Activated CD4-positive, alpha-beta T cell treated with anti-CD3 and anti-CD28 coated beads for 1 hour (primary cell): ENCODE measurements around the gene TRAF2.

Experiments
- DNase-seq: peaks from one replicate; pipeline ENCODE4 v3.0.0-alpha.2; 2020

TRAF2 gene

GRCh38 chr9:136917902-136918301 lies 31.6 kb downstream of the TRAF2 start:
- no peak for DNase-seq

GRCh38 chr9:136920069-136920468 lies 33.8 kb downstream of the TRAF2 start:
- DNase-seq = no peak

GRCh38 chr9:136920734-136921231 lies 34.5 kb downstream of the TRAF2 start:
- no peak for DNase-seq

- DNase-seq = no peak
Measured at GRCh38 chr9:136921307-136921706, 35.0 kb downstream of the TRAF2 start.

- no peak for DNase-seq
Measured at GRCh38 chr9:136921718-136922117, 35.4 kb downstream of the TRAF2 start.

GRCh38 chr9:136922540-136922939 lies 36.2 kb downstream of the TRAF2 start:
- DNase-seq = no peak

- DNase-seq = no peak
Measured at GRCh38 chr9:136923881-136924280, 37.6 kb downstream of the TRAF2 start.

GRCh38 chr9:136925414-136926153 lies 39.3 kb downstream of the TRAF2 start:
- no peak for DNase-seq

- DNase-seq = no peak
Measured at GRCh38 chr9:136926154-136926704, 39.9 kb downstream of the TRAF2 start.

- DNase-seq = no peak
Measured at GRCh38 chr9:136926749-136927148, 40.4 kb downstream of the TRAF2 start.

GRCh38 chr9:136927343-136928271 lies 41.3 kb downstream of the TRAF2 start:
- DNase-seq = no peak

- no peak for DNase-seq
Measured at GRCh38 chr9:136928591-136928990, 42.3 kb downstream of the TRAF2 start.

- no peak for DNase-seq
Measured at GRCh38 chr9:136930014-136930413, 43.7 kb downstream of the TRAF2 start.

- DNase-seq = no peak
Measured at GRCh38 chr9:136931611-136932130, 45.4 kb downstream of the TRAF2 start.

GRCh38 chr9:136934277-136934676 lies 48.0 kb downstream of the TRAF2 start:
- DNase-seq = no peak

GRCh38 chr9:136935651-136936050 lies 49.3 kb downstream of the TRAF2 start:
- no peak for DNase-seq

GRCh38 chr9:136936645-136937170 lies 50.4 kb downstream of the TRAF2 start:
- no peak for DNase-seq

- DNase-seq = no peak
Measured at GRCh38 chr9:136937186-136938001, 51.1 kb downstream of the TRAF2 start.

- DNase-seq = no peak
Measured at GRCh38 chr9:136939431-136939995, 53.2 kb downstream of the TRAF2 start.

GRCh38 chr9:136939996-136940525 lies 53.7 kb downstream of the TRAF2 start:
- DNase-seq = no peak

- DNase-seq = no peak
Measured at GRCh38 chr9:136940526-136941230, 54.4 kb downstream of the TRAF2 start.
